Measurements from ENCODE around the gene CMC1.
A peak's percentile ranks its signal among the peaks of the same experiment; 100 is the strongest.

The CMC1 gene

GRCh38 chr3:28348629-28349468 lies 107.4 kb downstream of the CMC1 start, which contains the start of the genes AZI2 and ZCWPW2:
Gene AZI2 (minus strand): TSS chr3:28348824. CDS start chr3:28340617, 8,207 bp downstream.
Gene ZCWPW2 (plus strand): TSS chr3:28348721. CDS start chr3:28413069, 64,348 bp downstream.
- TF ChIP-seq CTCF (conservative IDR thresholded peaks at IDR 0.05; ENCODE audit: low read length) (peak; percentile 36), EZH2phosphoT487 (IDR thresholded peaks at IDR 0.05; ENCODE audit: borderline replicate concordance) (no peak)
- Histone ChIP-seq H3K79me2 (ENCODE audit: insufficient read depth, low read length) (peaks cover 49% of the 10 kb centered on the region), H3K4me3 (ENCODE audit: low read length, poor library complexity, severe bottlenecking) (peak within 1 kb of the TSS; percentile 86), H2AFZ (ENCODE audit: low read length) (peak within 1 kb of the TSS; percentile 99), H3K36me3 (ENCODE audit: insufficient read depth, low read length) (no peaks in the 10 kb centered on the region), H3K9ac (ENCODE audit: low read depth, low read length, poor library complexity, severe bottlenecking) (peak within 1 kb of the TSS; percentile 87), H3K4me1 (ENCODE audit: insufficient read depth, low read length, poor library complexity, severe bottlenecking) (peaks cover 56% of the 10 kb centered on the region), H3F3A (ENCODE audit: low read depth) (no peaks in the 10 kb centered on the region), H3K27me3 (ENCODE audit: insufficient read depth, low read length, poor library complexity, severe bottlenecking) (no peaks in the 10 kb centered on the region), H3K9me3 (ENCODE audit: insufficient read depth, low read depth, low read length) (no peaks in the 10 kb centered on the region), H3K4me2 (ENCODE audit: low read depth, low read length, poor library complexity, severe bottlenecking) (peak within 1 kb of the TSS; percentile 84), H4K20me1 (ENCODE audit: insufficient read depth, low read length, poor library complexity, severe bottlenecking) (peaks cover 9% of the 10 kb centered on the region), H3K9me2 (replicated peaks; ENCODE audit: low read depth, low read length) (no peaks in the 10 kb centered on the region)

GRCh38 chr3:28349469-28350000 lies 108.1 kb downstream of the CMC1 start:
- TF ChIP-seq CTCF (conservative IDR thresholded peaks at IDR 0.05; ENCODE audit: low read length) (peak; percentile 27; the same call in 1 of the 2 replicates), EZH2phosphoT487 (IDR thresholded peaks at IDR 0.05; ENCODE audit: borderline replicate concordance) (no peak)
- Histone ChIP-seq H2AFZ (ENCODE audit: low read length) (peak overlapping the region; percentile 99), H3K9ac (ENCODE audit: low read depth, low read length, poor library complexity, severe bottlenecking) (peak overlapping the region; percentile 87), H3K9me3 (ENCODE audit: insufficient read depth, low read depth, low read length) (no peaks in the 10 kb centered on the region), H3K36me3 (ENCODE audit: insufficient read depth, low read length) (no peaks in the 10 kb centered on the region), H3K79me2 (ENCODE audit: insufficient read depth, low read length) (peaks cover 45% of the 10 kb centered on the region), H3K4me1 (ENCODE audit: insufficient read depth, low read length, poor library complexity, severe bottlenecking) (peaks cover 50% of the 10 kb centered on the region), H3K4me3 (ENCODE audit: low read length, poor library complexity, severe bottlenecking) (peak overlapping the region; percentile 86), H3K4me2 (ENCODE audit: low read depth, low read length, poor library complexity, severe bottlenecking) (peak overlapping the region; percentile 84), H4K20me1 (ENCODE audit: insufficient read depth, low read length, poor library complexity, severe bottlenecking) (peaks cover 9% of the 10 kb centered on the region), H3K9me2 (replicated peaks; ENCODE audit: low read depth, low read length) (no peaks in the 10 kb centered on the region), H3K27me3 (ENCODE audit: insufficient read depth, low read length, poor library complexity, severe bottlenecking) (no peaks in the 10 kb centered on the region), H3F3A (ENCODE audit: low read depth) (no peaks in the 10 kb centered on the region)

Measured in Loucy (cell line).